ENCODE measurements around the gene TCEA2. TPM values are rescaled to one million over a fixed set of nuclear protein-coding genes. Genes with fewer than 3 reads are reported as not detected.
A peak's percentile ranks its signal among the peaks of the same experiment; 100 is the strongest.

Gene TCEA2
- total RNA-seq, 2 donors from 2014 or later: 64.3 to 110 TPM

DNA sequence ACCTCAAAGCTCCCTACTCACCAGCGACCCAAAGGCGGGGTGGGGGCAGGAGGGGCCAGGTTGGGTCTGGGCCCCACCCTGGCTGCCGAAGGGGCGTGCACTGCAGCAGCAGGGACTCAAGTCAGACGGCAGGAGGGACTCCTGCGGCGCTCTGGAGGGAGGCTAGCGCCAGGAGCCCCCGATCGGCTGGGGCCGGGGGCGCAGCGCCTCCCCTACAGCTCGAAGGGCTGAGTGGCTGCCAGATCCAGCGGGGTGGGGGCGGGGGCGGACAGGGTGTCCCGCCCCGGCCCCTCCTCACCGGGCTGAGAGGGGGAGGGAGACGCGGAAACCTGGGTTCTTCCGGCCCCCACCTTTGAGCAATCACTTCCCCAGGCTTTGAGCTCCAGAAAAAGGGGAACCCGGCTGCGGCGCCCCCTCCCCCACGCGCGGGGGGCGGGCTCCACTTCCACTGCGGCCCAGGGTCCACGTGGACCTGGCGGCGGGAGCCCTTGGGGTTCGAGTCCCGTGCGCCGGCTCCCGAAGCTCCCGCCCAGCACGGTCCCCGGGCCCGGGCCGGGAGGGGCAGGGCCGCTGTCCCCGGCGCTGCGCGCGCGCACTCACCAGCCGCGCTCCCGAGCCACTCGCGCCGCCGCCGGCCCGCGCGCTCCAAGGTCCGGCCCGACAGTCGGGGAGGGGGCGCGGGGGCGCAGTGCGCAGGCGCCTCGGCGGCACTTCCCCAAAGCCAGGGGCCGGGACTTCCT lies 16.4 kb downstream of the TCEA2 start, which contains the start of gene RGS19:
TSS of gene RGS19 (minus strand) at position 246 of the 740 bp plus-strand sequence. CDS start 2,632 bp downstream, outside the sequence.
- no peaks in the 10 kb centered on the region for H3K9me3 Mint-ChIP-seq
- DNase-seq: peak; percentile 88
- H3K27ac Mint-ChIP-seq: no peak within 1 kb of the TSS
- Histone ChIP-seq H3K36me3 (ENCODE audit: control insufficient read depth, insufficient read depth, low read length) (no peaks in the 10 kb centered on the region), H3K9ac (ENCODE audit: extremely low read depth, low read length, poor library complexity, severe bottlenecking) (peak within 1 kb of the TSS; percentile 71), H3K27me3 (ENCODE audit: control insufficient read depth, insufficient read depth, low read length, poor library complexity, severe bottlenecking) (peaks cover 17% of the 10 kb centered on the region), H3K9me3 (ENCODE audit: control insufficient read depth, low read length) (no peaks in the 10 kb centered on the region), H3K27ac (ENCODE audit: low read depth, low read length) (no peak within 1 kb of the TSS), H3K4me3 (ENCODE audit: low read length) (peak within 1 kb of the TSS; percentile 84), H3K4me1 (ENCODE audit: control insufficient read depth, insufficient read depth, low read length) (no peaks in the 10 kb centered on the region)
- peaks cover 25% of the 10 kb centered on the region for H3K27me3 Mint-ChIP-seq (ENCODE audit: insufficient read depth)
- TF ChIP-seq, protein P1, sequence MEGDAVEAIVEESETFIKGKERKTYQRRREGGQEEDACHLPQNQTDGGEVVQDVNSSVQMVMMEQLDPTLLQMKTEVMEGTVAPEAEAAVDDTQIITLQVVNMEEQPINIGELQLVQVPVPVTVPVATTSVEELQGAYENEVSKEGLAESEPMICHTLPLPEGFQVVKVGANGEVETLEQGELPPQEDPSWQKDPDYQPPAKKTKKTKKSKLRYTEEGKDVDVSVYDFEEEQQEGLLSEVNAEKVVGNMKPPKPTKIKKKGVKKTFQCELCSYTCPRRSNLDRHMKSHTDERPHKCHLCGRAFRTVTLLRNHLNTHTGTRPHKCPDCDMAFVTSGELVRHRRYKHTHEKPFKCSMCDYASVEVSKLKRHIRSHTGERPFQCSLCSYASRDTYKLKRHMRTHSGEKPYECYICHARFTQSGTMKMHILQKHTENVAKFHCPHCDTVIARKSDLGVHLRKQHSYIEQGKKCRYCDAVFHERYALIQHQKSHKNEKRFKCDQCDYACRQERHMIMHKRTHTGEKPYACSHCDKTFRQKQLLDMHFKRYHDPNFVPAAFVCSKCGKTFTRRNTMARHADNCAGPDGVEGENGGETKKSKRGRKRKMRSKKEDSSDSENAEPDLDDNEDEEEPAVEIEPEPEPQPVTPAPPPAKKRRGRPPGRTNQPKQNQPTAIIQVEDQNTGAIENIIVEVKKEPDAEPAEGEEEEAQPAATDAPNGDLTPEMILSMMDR (conservative IDR thresholded peaks at IDR 0.05): no peak
- H3K4me1 Mint-ChIP-seq: peaks cover 18% of the 10 kb centered on the region
- H3K4me3 Mint-ChIP-seq: peak within 1 kb of the TSS; percentile 75
- no peaks in the 10 kb centered on the region for H3K36me3 Mint-ChIP-seq (ENCODE audit: low read depth)
- WGBS, 2 experiments (ENCODE audit: insufficient coverage in 1 of 2, insufficient read length in 1 of 2): 0 to 1% methylated on average over 13 to 70 of the region's 73 CpGs

GRCh38 chr20:64080013-64080812 lies 17.2 kb downstream of the TCEA2 start, which contains the start of gene OPRL1:
Gene OPRL1 (plus strand): TSS chr20:64080082. CDS start chr20:64092721, 12,639 bp downstream.
- no peaks in the 10 kb centered on the region for H3K36me3 ChIP-seq (ENCODE audit: control insufficient read depth, insufficient read depth, low read length)
- H3K4me3 Mint-ChIP-seq: peak within 1 kb of the TSS; percentile 75
- H3K27ac ChIP-seq (ENCODE audit: low read depth, low read length): no peak within 1 kb of the TSS
- peaks cover 25% of the 10 kb centered on the region for H3K27me3 ChIP-seq (ENCODE audit: control insufficient read depth, insufficient read depth, low read length, poor library complexity, severe bottlenecking)
- no peak within 1 kb of the TSS for H3K27ac Mint-ChIP-seq
- no peaks in the 10 kb centered on the region for H3K9me3 Mint-ChIP-seq
- TF ChIP-seq, protein P1 (conservative IDR thresholded peaks at IDR 0.05): no peak
- H3K9ac ChIP-seq (ENCODE audit: extremely low read depth, low read length, poor library complexity, severe bottlenecking): peak within 1 kb of the TSS; percentile 71
- peaks cover 19% of the 10 kb centered on the region for H3K4me1 Mint-ChIP-seq
- no peaks in the 10 kb centered on the region for H3K4me1 ChIP-seq (ENCODE audit: control insufficient read depth, insufficient read depth, low read length)
- H3K36me3 Mint-ChIP-seq (ENCODE audit: low read depth): no peaks in the 10 kb centered on the region
- 14 to 17% methylated on average over 30 to 62 of the region's 62 CpGs for WGBS, 2 experiments (ENCODE audit: insufficient coverage in 1 of 2, insufficient read length in 1 of 2)
- DNase-seq: no peak
- peaks cover 33% of the 10 kb centered on the region for H3K27me3 Mint-ChIP-seq (ENCODE audit: insufficient read depth)
- H3K9me3 ChIP-seq (ENCODE audit: control insufficient read depth, low read length): no peaks in the 10 kb centered on the region
- peak within 1 kb of the TSS; percentile 84 for H3K4me3 ChIP-seq (ENCODE audit: low read length)

DNA sequence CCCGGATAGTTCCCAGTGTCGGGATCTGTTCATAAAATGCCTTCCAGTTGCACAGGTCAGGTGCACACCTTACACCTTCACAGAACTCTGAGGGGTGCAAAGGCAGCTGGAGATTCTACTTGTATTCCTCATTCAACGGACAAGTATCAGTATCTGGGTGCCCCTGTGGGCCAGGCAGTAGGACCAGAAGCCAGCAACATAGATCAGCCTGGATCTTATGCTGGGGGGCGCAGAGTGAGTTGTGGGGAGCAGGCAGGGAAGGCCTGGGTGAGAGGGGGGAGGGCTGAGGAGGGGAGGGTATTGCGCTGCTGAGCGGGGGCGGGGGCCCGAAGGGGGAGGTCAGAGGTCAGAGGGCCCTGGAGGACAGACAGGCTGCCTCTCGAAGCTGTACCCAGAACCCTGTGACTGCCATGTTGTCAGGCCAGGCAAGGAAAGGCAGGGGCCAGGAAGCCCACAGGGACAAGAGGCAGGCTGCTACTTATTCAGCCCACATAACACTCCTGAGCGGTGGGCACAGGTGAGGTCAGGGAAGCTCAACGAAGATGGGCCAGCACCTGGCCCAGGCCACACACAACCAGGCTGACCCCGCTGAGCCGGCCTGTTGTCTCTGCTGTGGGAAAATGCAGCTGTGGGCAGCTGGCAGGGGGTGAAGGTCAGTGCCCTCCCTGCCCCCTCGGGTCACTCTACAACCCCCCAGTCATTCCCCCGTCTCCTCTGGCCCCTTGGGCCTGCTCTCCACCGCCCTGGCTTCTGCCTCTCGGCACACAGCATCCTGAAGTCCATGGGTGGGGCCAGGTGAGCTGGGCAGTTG lies 18.0 kb downstream of the TCEA2 start:
- peaks cover 19% of the 10 kb centered on the region for H3K4me1 Mint-ChIP-seq
- peak overlapping the region; percentile 75 for H3K4me3 Mint-ChIP-seq
- peaks cover 41% of the 10 kb centered on the region for H3K27me3 Mint-ChIP-seq (ENCODE audit: insufficient read depth)
- H3K9ac ChIP-seq (ENCODE audit: extremely low read depth, low read length, poor library complexity, severe bottlenecking): no peak overlapping the region
- TF ChIP-seq, protein P1 (conservative IDR thresholded peaks at IDR 0.05): no peak
- WGBS, 2 experiments (ENCODE audit: insufficient coverage in 1 of 2, insufficient read length in 1 of 2): 93 to 98% methylated on average over 7 to 17 of the region's 17 CpGs
- no peak for DNase-seq
- H3K27me3 ChIP-seq (ENCODE audit: control insufficient read depth, insufficient read depth, low read length, poor library complexity, severe bottlenecking): peaks cover 33% of the 10 kb centered on the region
- no peak overlapping the region for H3K27ac Mint-ChIP-seq
- peak overlapping the region; percentile 79 for H3K4me3 ChIP-seq (ENCODE audit: low read length)
- H3K36me3 ChIP-seq (ENCODE audit: control insufficient read depth, insufficient read depth, low read length): no peaks in the 10 kb centered on the region
- H3K27ac ChIP-seq (ENCODE audit: low read depth, low read length): no peak overlapping the region
- no peaks in the 10 kb centered on the region for H3K4me1 ChIP-seq (ENCODE audit: control insufficient read depth, insufficient read depth, low read length)
- no peaks in the 10 kb centered on the region for H3K9me3 ChIP-seq (ENCODE audit: control insufficient read depth, low read length)
- H3K36me3 Mint-ChIP-seq (ENCODE audit: low read depth): no peaks in the 10 kb centered on the region
- H3K9me3 Mint-ChIP-seq: no peaks in the 10 kb centered on the region
